ENCODE results near the gene PCA3.

Gene PCA3

DNA sequence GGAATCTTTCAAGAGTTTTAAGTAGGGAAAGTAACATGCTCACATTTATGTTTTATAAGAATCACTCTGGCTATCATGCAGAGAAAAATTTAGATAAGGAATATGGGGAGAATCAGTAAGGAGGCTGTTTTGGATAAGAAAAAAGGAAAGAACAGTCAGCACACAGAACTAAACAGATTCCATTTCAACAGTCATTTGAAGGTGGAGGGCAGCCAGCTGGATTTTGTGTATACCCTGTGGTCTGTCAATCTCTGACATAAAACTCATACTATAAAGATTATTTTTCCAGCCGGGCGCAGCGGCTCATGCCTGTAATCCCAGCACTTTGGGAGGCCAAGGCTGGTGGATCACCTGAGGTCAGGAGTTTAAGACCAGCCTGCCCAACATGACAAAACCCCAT lies 64.2 kb downstream of the PCA3 start:
- no peak for DNase-seq

DNA sequence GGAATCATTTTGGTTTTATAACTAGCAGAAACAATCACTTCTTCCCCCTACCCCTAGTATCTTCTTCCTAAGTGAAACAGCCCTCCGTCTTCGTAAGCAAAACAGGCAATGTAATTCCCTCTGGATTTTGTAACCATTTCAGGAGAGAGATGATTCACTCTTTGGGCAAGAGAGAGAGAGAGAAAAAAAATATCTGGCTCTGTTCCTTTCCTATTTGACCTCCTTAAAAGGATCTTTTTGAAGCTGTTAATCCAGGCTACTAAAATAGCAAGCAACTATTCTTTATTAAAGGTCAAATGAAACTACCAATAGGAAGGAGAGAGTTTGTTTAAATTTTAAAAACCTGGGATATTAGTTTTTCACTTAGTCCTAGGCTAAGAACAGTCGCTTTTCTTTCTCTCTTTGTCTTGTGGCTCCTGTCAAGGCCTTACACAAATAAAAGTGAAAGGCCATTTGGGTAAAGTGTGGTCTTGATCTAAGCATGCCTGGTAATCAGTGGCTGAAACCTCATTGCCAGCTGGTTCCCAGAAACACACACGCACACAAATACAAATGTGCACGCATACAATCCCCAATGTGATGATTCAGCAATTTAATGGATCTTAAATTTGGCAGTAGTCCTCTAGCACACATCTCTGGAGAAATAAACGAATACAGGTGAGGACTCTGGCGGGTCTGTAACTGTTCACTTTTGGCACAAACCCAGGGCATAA lies 71.5 kb downstream of the PCA3 start:
- no peak for DNase-seq
